Skeletal muscle tissue (tissue), 4 donors: Measurements from ENCODE around the gene DNLZ. TPM values are rescaled to one million over a fixed set of nuclear protein-coding genes. Genes with fewer than 3 reads are reported as not detected.

Experiments
- H3K27ac ChIP-seq: one replicate; pipeline ENCODE4 v1.7.0; 2013; ENCODE audit warnings: mild to moderate bottlenecking, low read depth, low read length, inconsistent platforms
- H3K27me3 ChIP-seq, 3 donors: one replicate each; pipeline ENCODE4 v1.7.0; 2013; ENCODE audit warnings: low read length in 3 of 3; ENCODE audit not compliant: control insufficient read depth in 3 of 3, insufficient read depth in 3 of 3
- H3K36me3 ChIP-seq, 3 donors: one replicate each; pipeline ENCODE4 v1.7.0; 2013; ENCODE audit warnings: low read length in 3 of 3; ENCODE audit not compliant: control insufficient read depth in 3 of 3, insufficient read depth in 3 of 3
- H3K4me1 ChIP-seq, 3 donors: one replicate each; pipeline ENCODE4 v1.7.0; 2013; ENCODE audit warnings: low read length in 3 of 3, mild to moderate bottlenecking in 3 of 3; ENCODE audit not compliant: control insufficient read depth in 3 of 3, insufficient read depth in 3 of 3
- H3K4me3 ChIP-seq, 3 donors: one replicate each; pipeline ENCODE4 v1.7.0; 2013; ENCODE audit warnings: low read length in 3 of 3
- H3K9ac ChIP-seq, 3 donors: one replicate each; pipeline ENCODE4 v1.7.0; 2013; ENCODE audit warnings: low read length in 3 of 3, mild to moderate bottlenecking in 3 of 3, moderate library complexity in 2 of 3, low read depth in 1 of 3
- H3K9me3 ChIP-seq, 3 donors: one replicate each; pipeline ENCODE4 v1.7.0; 2013; ENCODE audit warnings: low read length in 3 of 3; ENCODE audit not compliant: control insufficient read depth in 3 of 3
- total RNA-seq: library from RNA; depleted of rRNA; stranded (reverse); fragments of >200 nt; gene quantifications from one replicate; pipeline ENCODE4 v1.2.3, GENCODE V29; 2014
- donor health status: Osteomylitis.

Gene DNLZ
- total RNA-seq, 1 donor from 2014 or later: 5.2 TPM

DNA sequence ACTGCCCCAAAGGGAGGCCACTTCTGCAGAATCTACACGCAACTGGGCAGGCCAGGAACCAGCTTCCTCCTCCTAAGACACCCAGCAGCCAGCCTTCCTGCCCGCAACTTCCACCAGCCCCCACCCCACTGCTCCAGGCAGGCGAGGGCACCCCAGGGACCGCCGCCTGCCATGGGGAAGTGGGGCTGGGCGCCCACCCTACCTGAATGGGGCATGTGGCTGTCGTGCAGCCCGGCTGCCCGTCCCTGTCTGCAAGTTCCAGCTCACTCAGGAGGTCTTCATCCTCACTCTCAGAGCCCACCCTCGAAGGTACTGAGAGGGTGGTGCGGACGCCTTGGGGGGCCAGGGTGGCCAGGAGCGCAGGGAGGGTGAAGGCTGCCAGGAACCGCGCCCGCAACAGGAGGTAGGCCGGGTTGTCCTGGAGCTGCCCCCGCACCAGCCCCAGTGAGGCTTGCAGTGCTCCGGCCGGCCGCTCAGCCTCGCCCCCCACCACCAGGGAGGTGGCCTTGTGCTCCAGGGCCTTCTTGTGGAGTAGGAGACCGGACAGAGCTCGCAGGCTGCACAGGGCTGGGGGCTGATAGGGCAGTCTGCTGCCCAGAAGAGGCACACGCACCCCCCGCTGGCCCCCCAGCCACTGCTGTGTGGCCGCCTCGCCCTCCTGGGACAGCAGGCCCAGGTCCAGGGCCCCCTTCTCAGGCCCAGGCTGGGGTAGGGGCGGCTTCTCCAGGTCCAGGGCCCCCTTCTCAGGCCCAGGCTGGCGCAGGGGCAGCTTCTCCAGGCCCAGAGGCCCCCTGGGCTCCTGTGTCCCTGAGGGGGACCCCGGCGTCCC is 14.0 kb upstream of the DNLZ start:
- peaks cover 24 to 26% (median 26%) of the 10 kb centered on the region in 3 donors for H3K36me3 ChIP-seq
- H3K4me3 ChIP-seq: no peak overlapping the region
- H3K27ac ChIP-seq: no peak overlapping the region
- H3K27me3 ChIP-seq: peaks cover 0 to 2% (median 0%) of the 10 kb centered on the region in 3 donors
- H3K9me3 ChIP-seq: no peaks in the 10 kb centered on the region
- H3K4me1 ChIP-seq: peaks cover 0 to 3% (median 0%) of the 10 kb centered on the region in 3 donors
- H3K9ac ChIP-seq: no peak overlapping the region

GRCh38 chr9:136376457-136376856 is 12.9 kb upstream of the DNLZ start:
- H3K27ac ChIP-seq: no peak overlapping the region
- peaks cover 0 to 2% (median 0%) of the 10 kb centered on the region in 3 donors for H3K27me3 ChIP-seq

DNA sequence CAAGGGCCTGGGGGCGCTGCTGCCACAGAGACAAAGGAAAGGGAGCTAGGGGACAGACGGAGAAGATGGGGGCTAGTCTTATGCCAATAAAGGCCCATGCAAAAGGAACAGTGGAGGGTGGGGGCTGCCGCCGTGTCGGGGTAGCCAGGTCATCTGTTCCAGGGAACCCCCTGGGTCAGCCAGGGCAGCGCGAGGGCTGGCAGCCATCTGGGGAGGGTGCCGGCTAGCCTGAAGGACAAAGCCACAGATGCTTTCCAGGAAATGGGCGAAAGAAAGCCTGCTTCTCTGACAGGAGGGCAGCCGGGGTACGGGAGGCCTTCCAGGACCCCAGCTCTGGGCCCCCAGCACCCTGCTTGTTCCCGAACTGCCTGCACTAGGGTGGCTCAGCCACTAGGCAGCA is 11.6 kb upstream of the DNLZ start:
- H3K4me1 ChIP-seq: peaks cover 3 to 5% (median 4%) of the 10 kb centered on the region in 3 donors
- H3K27me3 ChIP-seq: peaks cover 0 to 3% (median 2%) of the 10 kb centered on the region in 3 donors
- H3K9me3 ChIP-seq: no peaks in the 10 kb centered on the region
- H3K9ac ChIP-seq: no peak overlapping the region
- no peak overlapping the region for H3K4me3 ChIP-seq
- H3K27ac ChIP-seq: no peak overlapping the region
- H3K36me3 ChIP-seq: peaks cover 5 to 12% (median 7%) of the 10 kb centered on the region in 3 donors

More at GRCh38 chr9:136376457-136376856, 12.9 kb upstream of the DNLZ start:
- Histone ChIP-seq H3K9me3 (no peaks in the 10 kb centered on the region), H3K4me1 (peaks cover 3 to 5% (median 4%) of the 10 kb centered on the region in 3 donors), H3K36me3 (peaks cover 13 to 18% (median 18%) of the 10 kb centered on the region in 3 donors), H3K4me3 (no peak overlapping the region), H3K9ac (no peak overlapping the region)

- Histone ChIP-seq H3K9ac (no peak overlapping the region), H3K36me3 (peaks cover 2 to 7% (median 7%) of the 10 kb centered on the region in 3 donors), H3K4me1 (peaks cover 3 to 5% (median 4%) of the 10 kb centered on the region in 3 donors), H3K27ac (no peak overlapping the region), H3K9me3 (no peaks in the 10 kb centered on the region), H3K4me3 (no peak overlapping the region), H3K27me3 (peaks cover 0 to 3% (median 2%) of the 10 kb centered on the region in 3 donors)
These were observed 10.6 kb upstream of the DNLZ start for GRCh38 chr9:136374183-136374575.

DNA sequence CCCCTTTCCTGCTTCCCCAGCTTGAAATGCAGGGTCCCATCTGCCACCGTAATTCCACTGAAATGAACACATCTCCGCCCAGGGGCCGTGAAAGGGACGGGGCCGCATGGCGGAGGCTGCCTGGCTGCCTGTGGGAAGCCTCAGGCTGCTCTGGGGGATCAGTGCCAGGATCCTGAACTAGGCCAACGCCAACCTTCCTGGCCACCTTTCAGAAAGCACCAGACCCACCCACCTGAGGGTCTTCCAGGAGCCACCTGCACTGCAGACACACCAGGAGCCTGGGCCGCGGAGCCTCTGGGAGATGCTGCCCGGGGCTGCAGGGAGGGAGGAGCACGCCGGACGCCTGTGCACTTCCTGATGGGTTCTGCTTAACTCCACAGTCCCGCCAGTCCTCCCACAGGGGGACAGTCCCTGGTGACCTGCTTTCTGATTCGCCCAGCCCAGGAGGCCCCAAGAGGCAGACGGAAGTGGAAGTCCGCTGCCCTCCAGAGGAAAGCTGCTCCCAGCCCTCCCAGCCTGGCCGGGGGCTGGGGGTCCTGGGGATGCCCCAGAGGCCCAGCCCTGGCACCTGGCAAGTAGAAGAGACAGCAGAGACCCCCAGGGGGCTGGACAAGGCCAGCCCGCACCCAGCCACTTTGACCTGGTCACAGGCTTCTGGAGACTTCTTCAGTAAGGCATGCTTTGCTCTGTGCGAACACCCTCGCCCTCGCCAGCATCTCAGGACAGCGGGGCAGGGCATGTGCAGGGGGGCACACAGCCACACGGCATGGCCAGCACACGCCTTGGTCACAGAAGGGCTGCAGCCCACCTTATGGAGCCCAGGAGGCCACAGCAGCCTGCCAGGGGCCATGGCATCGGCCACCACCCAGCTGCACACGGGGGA is 10.0 kb upstream of the DNLZ start, which contains the start of gene CARD9:
Gene CARD9, minus strand, starts transcription at position 370 of the 883 bp plus-strand sequence. CDS start 1,591 bp downstream, outside the sequence.
- H3K4me3 ChIP-seq: no peak within 1 kb of the TSS
- H3K27me3 ChIP-seq: peaks cover 0 to 4% (median 3%) of the 10 kb centered on the region in 3 donors
- H3K36me3 ChIP-seq: peaks cover 0 to 4% (median 4%) of the 10 kb centered on the region in 3 donors
- H3K27ac ChIP-seq: no peak within 1 kb of the TSS
- peak within 1 kb of the TSS in 1 of 3 donors; percentile 10 for H3K9ac ChIP-seq
- no peaks in the 10 kb centered on the region for H3K9me3 ChIP-seq
- H3K4me1 ChIP-seq: peaks cover 3 to 5% (median 4%) of the 10 kb centered on the region in 3 donors

- Histone ChIP-seq H3K4me1 (peaks cover 3 to 5% (median 4%) of the 10 kb centered on the region in 3 donors), H3K9ac (peak overlapping the region in 1 of 3 donors; percentile 10), H3K27me3 (peaks cover 0 to 12% (median 6%) of the 10 kb centered on the region in 3 donors), H3K36me3 (peaks cover 0 to 4% (median 0%) of the 10 kb centered on the region in 3 donors), H3K27ac (no peak overlapping the region), H3K4me3 (no peak overlapping the region), H3K9me3 (no peaks in the 10 kb centered on the region)
These were observed 9.2 kb upstream of the DNLZ start for GRCh38 chr9:136372561-136373299.

DNA sequence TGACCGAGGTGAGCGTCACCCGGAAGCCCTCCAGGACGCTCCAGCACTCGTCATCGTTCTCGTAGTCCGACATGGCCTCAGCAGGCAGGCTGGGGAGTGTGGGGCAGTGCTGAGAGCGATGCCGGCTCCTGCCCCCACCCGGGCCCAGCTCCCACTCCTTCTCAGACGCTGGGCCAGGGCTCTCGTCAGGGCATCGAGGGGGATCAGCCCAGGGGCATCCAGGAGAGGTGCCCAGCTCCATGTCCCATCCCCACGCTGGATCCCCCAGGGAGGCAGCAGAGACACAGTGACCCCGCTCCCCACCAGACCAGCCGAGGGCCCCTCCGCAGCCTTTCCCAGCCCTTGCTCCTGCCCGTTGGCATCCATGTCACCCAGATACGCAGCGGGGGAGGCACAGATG is 8.5 kb upstream of the DNLZ start:
- Histone ChIP-seq H3K9me3 (no peaks in the 10 kb centered on the region), H3K36me3 (peaks cover 0 to 4% (median 0%) of the 10 kb centered on the region in 3 donors), H3K27me3 (peaks cover 0 to 17% (median 9%) of the 10 kb centered on the region in 3 donors), H3K4me3 (no peak overlapping the region), H3K4me1 (peaks cover 3 to 5% (median 4%) of the 10 kb centered on the region in 3 donors), H3K9ac (no peak overlapping the region), H3K27ac (no peak overlapping the region)

- no peak overlapping the region for H3K9ac ChIP-seq
- H3K27ac ChIP-seq: no peak overlapping the region
- H3K36me3 ChIP-seq: peaks cover 0 to 4% (median 0%) of the 10 kb centered on the region in 3 donors
- peaks cover 3 to 5% (median 4%) of the 10 kb centered on the region in 3 donors for H3K4me1 ChIP-seq
- H3K4me3 ChIP-seq: no peak overlapping the region
- H3K27me3 ChIP-seq: peaks cover 0 to 17% (median 9%) of the 10 kb centered on the region in 3 donors
- no peaks in the 10 kb centered on the region for H3K9me3 ChIP-seq
These were observed 8.0 kb upstream of the DNLZ start for GRCh38 chr9:136371533-136371880.
